ENCODE results near the gene KIF27.
A peak's percentile ranks its signal among the peaks of the same experiment; 100 is the strongest.

DNA sequence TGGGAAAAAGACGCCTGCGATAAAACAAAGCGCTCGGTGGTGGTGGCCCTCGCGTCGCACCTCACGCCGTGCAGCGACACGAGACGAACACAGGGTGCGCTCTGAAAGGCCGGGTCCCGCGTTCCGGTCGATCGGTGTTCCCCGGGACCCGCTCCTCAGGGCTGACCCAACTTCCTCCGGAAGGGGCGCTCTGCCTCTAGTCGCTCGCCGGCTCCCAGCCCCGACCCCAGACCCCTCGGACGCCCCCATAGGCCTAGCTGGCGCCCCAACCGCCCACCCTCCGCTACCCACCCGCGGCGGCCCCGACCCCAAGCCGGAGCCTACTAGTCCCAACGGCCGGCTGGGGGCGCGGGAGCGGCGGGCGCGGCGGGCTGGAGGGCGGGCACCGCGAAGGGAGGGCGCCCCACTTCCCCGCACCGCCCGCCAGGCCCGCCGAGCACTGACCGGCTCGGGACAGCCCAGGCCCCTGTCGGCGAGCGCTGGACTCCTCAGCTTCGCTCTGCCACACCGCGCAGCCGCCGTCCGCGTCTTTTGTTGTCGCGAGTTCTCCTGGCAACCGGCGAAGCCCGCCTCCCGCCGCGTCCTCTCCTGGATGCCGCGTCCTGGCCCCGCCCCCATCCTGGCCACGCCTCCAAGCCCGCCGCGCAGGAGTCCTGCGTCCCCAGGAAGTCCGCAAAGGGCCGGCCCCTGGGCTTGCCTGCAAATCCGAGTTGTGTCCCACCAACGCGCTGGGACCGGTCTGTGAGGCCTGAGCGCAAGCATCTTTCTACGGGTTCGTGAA lies at the start of gene KIF27:
- peak; percentile 87 for TF ChIP-seq POLR2A (IDR thresholded peaks at IDR 0.05; ENCODE audit: low read depth, low read length)
- TF ChIP-seq TAF1 (IDR thresholded peaks at IDR 0.05; ENCODE audit: borderline replicate concordance, low read depth, low read length): peak; percentile 62; the same call in 1 of the 2 replicates

All from GM12892 (cell line).